ENCODE data around the gene TNNI2. TPM values are rescaled to one million over a fixed set of nuclear protein-coding genes. Genes with fewer than 3 reads are reported as not detected.

The TNNI2 gene
- total RNA-seq, 1 experiment from 2014 or later = not detected

DNA sequence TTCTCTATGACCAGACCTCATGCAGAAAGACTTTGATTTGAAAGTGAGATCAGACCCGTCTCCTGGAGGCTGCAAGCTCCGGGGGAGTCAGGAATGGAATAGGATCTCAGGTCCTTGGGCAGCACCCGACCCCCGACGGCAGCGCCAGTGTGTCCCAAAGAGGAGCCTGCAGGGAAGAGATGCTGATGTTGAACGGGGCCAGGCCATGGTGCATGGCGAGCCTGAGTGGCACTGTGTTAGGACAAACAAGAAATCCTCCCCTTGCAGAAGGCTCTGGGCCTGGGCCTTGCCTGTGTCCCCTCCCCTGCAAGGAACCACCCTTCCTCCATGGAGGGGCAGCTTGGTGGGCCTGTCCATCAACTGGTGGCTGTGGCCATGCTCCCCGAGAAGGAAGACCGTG, 24.1 kb upstream of the TNNI2 start:
- Histone ChIP-seq H3K23me2 (ENCODE audit: insufficient read length, low read depth, low read length, poor library complexity, severe bottlenecking) (no peaks in the 10 kb centered on the region), H3K27me3 (ENCODE audit: insufficient read depth, low read length) (no peaks in the 10 kb centered on the region), H3K56ac (ENCODE audit: insufficient read length, low read depth, low read length) (no peak overlapping the region), H2BK15ac (ENCODE audit: low read depth, low read length) (no peak overlapping the region), H3K9me3 (ENCODE audit: control insufficient read depth, low read depth, low read length) (no peaks in the 10 kb centered on the region), H2BK120ac (ENCODE audit: low read depth, low read length, poor library complexity, severe bottlenecking) (no peak overlapping the region), H4K91ac (ENCODE audit: insufficient read length, low read depth, low read length) (no peak overlapping the region), H2BK12ac (ENCODE audit: insufficient read length, low read depth, low read length) (no peak overlapping the region), H3K79me2 (ENCODE audit: insufficient read depth, low read length) (no peaks in the 10 kb centered on the region), H2BK5ac (ENCODE audit: insufficient read length, low read length) (no peak overlapping the region), H3K9ac (ENCODE audit: extremely low read depth, insufficient read length, low read length) (no peak overlapping the region), H3T11ph (ENCODE audit: low read length) (no peak overlapping the region), H4K5ac (ENCODE audit: insufficient read length, low read depth, low read length) (no peak overlapping the region), H3K23ac (ENCODE audit: insufficient read length, low read depth, low read length) (no peak overlapping the region), H3K27ac (ENCODE audit: insufficient read length, low read depth, low read length) (no peak overlapping the region), H2AK5ac (ENCODE audit: insufficient read length, low read length) (no peak overlapping the region), H3K4me1 (ENCODE audit: insufficient read depth, low read length) (no peaks in the 10 kb centered on the region), H4K8ac (replicated peaks; ENCODE audit: insufficient read length, low read depth, low read length) (no peak overlapping the region), H3K14ac (ENCODE audit: insufficient read depth, low read length) (no peak overlapping the region), H3K18ac (ENCODE audit: insufficient read length, low read depth, low read length) (no peak overlapping the region), H2BK20ac (ENCODE audit: low read depth, low read length, poor library complexity, severe bottlenecking) (no peak overlapping the region), H2AFZ (ENCODE audit: low read length) (no peak overlapping the region), H3K79me1 (ENCODE audit: insufficient read depth, low read depth, low read length, poor library complexity, severe bottlenecking) (no peaks in the 10 kb centered on the region), H4K20me1 (ENCODE audit: control insufficient read depth, insufficient read depth, insufficient read length) (no peaks in the 10 kb centered on the region), H3K4me2 (ENCODE audit: insufficient read depth, insufficient read length, low read length) (no peak overlapping the region), H3K4ac (ENCODE audit: low read depth, low read length) (no peak overlapping the region)
- H3K9me3 Mint-ChIP-seq = peaks cover 8 to 12% of the 10 kb centered on the region in 2 experiments; a peak in 4 of 5 replicates
- H3K4me3 Mint-ChIP-seq = no peak overlapping the region
- peaks cover 51% of the 10 kb centered on the region for H3K27me3 Mint-ChIP-seq (ENCODE audit: low read depth)
- WGBS (ENCODE audit: extremely low coverage, insufficient read length, low lambda C conversion rate) = no CpG with 5 or more reads among the region's 10 CpGs
- no peaks in the 10 kb centered on the region; a peak in 1 of 7 replicates for H3K36me3 Mint-ChIP-seq (ENCODE audit: insufficient read depth in 1 of 3, low read depth in 3 of 3)
- H3K4me1 Mint-ChIP-seq = no peaks in the 10 kb centered on the region
- H3K27ac Mint-ChIP-seq = no peak overlapping the region
- DNase-seq = no peak
- TF ChIP-seq, protein P1, sequence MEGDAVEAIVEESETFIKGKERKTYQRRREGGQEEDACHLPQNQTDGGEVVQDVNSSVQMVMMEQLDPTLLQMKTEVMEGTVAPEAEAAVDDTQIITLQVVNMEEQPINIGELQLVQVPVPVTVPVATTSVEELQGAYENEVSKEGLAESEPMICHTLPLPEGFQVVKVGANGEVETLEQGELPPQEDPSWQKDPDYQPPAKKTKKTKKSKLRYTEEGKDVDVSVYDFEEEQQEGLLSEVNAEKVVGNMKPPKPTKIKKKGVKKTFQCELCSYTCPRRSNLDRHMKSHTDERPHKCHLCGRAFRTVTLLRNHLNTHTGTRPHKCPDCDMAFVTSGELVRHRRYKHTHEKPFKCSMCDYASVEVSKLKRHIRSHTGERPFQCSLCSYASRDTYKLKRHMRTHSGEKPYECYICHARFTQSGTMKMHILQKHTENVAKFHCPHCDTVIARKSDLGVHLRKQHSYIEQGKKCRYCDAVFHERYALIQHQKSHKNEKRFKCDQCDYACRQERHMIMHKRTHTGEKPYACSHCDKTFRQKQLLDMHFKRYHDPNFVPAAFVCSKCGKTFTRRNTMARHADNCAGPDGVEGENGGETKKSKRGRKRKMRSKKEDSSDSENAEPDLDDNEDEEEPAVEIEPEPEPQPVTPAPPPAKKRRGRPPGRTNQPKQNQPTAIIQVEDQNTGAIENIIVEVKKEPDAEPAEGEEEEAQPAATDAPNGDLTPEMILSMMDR (conservative IDR thresholded peaks at IDR 0.05) = no peak

All from H9 (cell line).